Activated CD4-positive, alpha-beta T cell treated with anti-CD3 and anti-CD28 coated beads, Interleukin-2, amount 50 U/mL, for 4 hours (primary cell): ENCODE results near the gene MAGEE1.

Experiments
- DNase-seq, 2 experiments: peaks; one replicate each; pipeline ENCODE4 v3.0.0-alpha.2; 2020

Gene MAGEE1

GRCh38 chrX:76427560-76428242, at the start of gene MAGEE1:
Gene MAGEE1 (plus strand): TSS chrX:76427710. CDS start chrX:76427931, 221 bp downstream.
- DNase-seq = peak; percentile 73 to 75

- no peak for DNase-seq
These were observed 28.5 kb upstream of the MAGEE1 start for GRCh38 chrX:76398970-76399369.

- no peak for DNase-seq
These were observed 19.7 kb upstream of the MAGEE1 start for GRCh38 chrX:76407795-76408194.

- DNase-seq = no peak
These were observed 7.3 kb upstream of the MAGEE1 start for GRCh38 chrX:76420237-76420636.

GRCh38 chrX:76428243-76429130, 977 bp downstream of the MAGEE1 start:
- peak; percentile 41 to 50 for DNase-seq

DNA sequence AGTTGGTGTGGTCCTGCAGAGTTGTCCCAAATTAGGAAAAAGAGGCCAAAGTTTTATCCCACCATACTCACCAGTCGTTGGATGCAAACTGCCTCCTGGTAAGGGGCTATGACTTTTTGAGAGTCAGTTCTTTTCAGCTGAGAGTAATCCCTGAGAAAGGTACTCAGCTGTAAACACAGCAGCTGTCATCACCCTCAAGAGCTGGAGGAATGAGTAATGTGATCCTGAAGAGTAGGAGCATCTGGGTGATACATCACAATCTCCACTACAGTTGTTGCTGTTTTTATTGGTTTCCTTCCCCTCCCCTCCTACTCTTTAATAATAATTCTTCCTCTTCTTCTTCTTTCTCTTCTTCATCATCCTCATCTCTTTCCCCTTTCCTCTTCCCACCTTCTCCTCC, 5.7 kb downstream of the MAGEE1 start:
- no peak for DNase-seq

- no peak for DNase-seq
These were observed 6.7 kb downstream of the MAGEE1 start for GRCh38 chrX:76434103-76434741.

DNA sequence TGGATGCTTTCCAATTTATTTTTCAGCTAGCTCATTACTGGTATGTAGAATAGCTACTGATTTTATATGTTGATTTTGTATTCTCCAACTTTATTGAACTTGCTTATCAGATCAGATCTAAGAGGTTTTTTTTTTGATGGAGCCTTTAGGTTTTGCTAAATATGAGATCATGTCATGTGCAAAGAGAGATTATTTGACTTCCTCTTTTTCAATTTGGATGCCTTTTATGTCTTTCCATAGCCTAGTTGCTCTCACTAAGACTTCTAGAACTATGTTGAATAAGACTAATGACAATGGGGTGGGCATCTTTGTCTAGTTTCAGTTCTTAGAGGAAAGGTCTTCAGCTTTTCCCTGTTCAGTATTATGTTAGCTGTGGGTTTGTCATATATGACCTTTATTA, 11.7 kb downstream of the MAGEE1 start:
- DNase-seq = no peak

DNA sequence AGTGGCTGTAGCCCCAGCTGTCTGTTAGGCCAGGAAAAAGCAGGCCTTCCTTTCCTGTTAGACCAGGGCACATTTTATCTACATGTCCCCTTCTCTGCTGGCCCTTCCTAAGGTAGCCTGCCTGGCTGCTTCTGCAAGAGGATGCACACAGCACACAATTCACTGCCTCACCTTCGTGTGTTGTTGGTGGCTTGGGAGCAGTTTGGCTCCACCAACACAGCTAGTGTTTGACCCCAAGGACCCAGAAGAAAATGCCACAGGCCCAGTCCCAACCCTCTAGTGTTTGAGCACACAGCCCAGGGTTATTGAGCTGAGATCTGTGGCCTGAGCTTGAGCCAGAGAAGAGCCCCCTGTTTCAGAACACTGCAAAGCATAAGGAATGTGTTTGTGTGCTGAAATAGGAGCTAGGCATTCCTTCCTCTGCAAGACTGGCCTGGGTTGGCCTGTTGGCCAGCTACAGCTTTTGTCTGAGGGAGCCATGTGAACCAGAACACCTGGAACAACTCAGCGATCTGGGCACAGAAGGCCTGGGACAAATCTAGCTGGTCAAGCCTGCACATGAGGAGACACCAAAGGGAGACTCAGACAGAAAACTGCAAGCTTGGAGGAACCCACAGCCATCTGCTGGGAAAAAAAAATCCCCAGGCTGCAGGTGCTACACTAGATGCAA, 26.4 kb downstream of the MAGEE1 start:
- no peak for DNase-seq

DNA sequence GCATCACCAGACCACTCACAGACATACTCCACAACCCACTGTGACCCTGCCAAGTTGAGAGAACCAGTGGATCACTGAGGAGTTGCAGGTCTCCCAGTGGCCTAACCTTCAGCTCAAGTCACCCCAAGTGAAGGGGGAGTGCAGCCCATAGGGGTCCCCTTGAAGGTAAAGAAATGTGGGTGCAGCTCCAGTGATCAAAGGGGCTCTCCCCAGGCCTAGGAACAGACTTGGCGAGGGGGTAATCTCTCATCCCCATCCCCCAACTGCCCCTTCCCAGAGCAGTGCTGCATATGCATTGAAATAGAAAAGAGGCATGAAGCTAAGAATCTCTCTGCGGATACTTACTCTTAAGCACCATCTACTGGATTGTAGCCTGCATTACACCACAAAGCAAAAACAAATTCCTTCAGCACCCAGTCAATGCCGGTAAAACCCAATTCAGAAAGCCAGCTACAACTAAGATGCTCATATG, 27.0 kb downstream of the MAGEE1 start:
- no peak for DNase-seq

DNA sequence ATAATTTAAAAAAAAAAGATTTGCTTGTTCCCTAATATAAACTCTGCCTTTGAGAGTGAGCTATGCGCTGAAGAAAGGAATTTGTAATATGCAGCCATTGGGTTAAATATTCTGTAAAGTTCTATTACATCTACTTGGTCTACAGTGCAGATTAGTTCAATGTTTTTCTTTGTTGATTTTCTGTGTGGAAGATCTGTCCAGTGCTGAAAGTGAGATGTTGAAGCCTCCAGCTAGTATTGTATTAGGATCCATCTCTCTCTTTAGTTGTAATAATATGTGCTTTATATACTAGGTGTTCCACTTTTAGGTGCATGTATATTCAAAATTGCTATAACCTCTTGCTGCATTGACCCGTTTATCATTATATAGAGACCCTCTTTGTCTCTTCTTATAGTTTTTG, 49.8 kb downstream of the MAGEE1 start:
- DNase-seq = no peak
